Immature natural killer cell (primary cell): ENCODE results near the gene RALGPS1. TPM values are rescaled to one million over a fixed set of nuclear protein-coding genes. Genes with fewer than 3 reads are reported as not detected.

Source experiments
- DNase-seq, 3 donors: peaks; one replicate each; pipeline ENCODE4 v3.0.0; 2022; ENCODE audit warnings: mixed read lengths in 1 of 3
- H3K27ac Mint-ChIP-seq, 6 donors: one replicate each; pipeline ENCODE4 v1.8.0; 2020; ENCODE audit warnings: mixed read lengths in 6 of 6, mild to moderate bottlenecking in 5 of 6, inconsistent platforms in 4 of 6, moderate library complexity in 3 of 6
- H3K27me3 Mint-ChIP-seq, 3 donors: one replicate each; pipeline ENCODE4 v1.8.0; 2020 to 2021; ENCODE audit warnings: low read depth in 3 of 3, mild to moderate bottlenecking in 3 of 3, mixed read lengths in 3 of 3, moderate library complexity in 3 of 3, inconsistent platforms in 1 of 3
- H3K36me3 Mint-ChIP-seq, 3 donors: one replicate each; pipeline ENCODE4 v1.8.0; 2020; ENCODE audit warnings: mixed read lengths in 3 of 3, inconsistent platforms in 2 of 3, mild to moderate bottlenecking in 2 of 3
- H3K4me1 Mint-ChIP-seq, 2 donors: one replicate each; pipeline ENCODE4 v1.8.0; 2020; ENCODE audit warnings: inconsistent platforms in 2 of 2, mild to moderate bottlenecking in 2 of 2, mixed read lengths in 2 of 2, moderate library complexity in 1 of 2
- H3K4me3 Mint-ChIP-seq, 5 donors: one replicate each; pipeline ENCODE4 v1.8.0; 2020; ENCODE audit warnings: mild to moderate bottlenecking in 5 of 5, mixed read lengths in 5 of 5, inconsistent platforms in 3 of 5, moderate library complexity in 3 of 5
- H3K9me3 Mint-ChIP-seq, 6 donors: one replicate each; pipeline ENCODE4 v1.8.0; 2020; ENCODE audit warnings: mild to moderate bottlenecking in 6 of 6, mixed read lengths in 6 of 6, inconsistent platforms in 4 of 6, moderate library complexity in 3 of 6
- polyA plus RNA-seq, 3 donors: library from polyadenylated mRNA; unstranded; fragments of 300-500 nt; fragmentation: Illumina TruSeq; gene quantifications; one replicate each; pipeline ENCODE4 v1.2.3, GENCODE V29; 2021

RALGPS1 gene, protein sequence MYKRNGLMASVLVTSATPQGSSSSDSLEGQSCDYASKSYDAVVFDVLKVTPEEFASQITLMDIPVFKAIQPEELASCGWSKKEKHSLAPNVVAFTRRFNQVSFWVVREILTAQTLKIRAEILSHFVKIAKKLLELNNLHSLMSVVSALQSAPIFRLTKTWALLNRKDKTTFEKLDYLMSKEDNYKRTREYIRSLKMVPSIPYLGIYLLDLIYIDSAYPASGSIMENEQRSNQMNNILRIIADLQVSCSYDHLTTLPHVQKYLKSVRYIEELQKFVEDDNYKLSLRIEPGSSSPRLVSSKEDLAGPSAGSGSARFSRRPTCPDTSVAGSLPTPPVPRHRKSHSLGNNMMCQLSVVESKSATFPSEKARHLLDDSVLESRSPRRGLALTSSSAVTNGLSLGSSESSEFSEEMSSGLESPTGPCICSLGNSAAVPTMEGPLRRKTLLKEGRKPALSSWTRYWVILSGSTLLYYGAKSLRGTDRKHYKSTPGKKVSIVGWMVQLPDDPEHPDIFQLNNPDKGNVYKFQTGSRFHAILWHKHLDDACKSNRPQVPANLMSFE
- polyA plus RNA-seq = 1 to 10 TPM; 2.6 to 3.4 (median 2.9) TPM

DNA sequence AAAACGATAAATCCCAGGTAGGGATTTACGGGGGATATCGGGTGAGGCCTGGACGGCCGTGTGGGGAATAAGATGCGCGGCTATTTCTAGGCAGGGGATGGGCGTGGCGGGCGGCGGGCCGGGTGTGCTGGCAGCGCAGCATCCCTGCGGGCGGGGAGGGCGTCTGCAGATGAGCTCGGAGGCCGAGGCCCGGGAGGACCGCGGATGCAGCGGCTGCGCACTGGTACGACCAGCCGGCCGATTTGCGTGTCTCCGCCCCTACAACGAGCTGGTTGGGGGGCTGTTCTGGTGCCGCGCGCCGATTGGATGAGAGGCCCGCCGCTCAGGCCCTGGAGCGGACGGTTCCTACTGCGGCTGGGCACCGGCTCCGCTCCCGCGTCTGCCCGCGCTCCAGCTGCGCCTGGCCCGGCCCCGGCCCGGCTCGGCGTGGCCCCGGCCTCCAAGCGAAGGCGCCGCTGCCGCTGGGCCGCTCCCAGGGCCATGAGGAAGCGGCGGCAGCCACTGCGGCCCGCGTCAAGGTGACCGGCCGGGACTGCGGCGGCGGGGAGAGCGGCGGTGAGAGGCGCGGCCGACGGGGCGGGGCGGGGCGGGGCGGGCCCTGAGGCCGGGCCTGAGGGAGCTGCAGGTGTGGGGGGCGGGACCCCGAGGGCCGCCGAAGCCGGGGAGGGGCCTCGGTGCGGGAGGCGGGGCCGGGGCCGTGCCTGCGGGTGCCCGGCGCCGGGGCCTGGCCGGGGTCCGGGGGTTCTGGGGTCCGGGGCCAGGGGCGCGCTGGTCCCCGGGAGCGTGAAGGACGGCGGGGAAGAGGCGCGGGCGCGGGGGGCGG is at the start of gene RALGPS1:
TSS of gene RALGPS1 (plus strand) at position 325 of the 823 bp plus-strand sequence. CDS start 47,508 bp downstream, outside the sequence.
- peaks cover 0 to 4% (median 0%) of the 10 kb centered on the region in 3 donors for H3K36me3 Mint-ChIP-seq
- H3K4me1 Mint-ChIP-seq = peaks cover 10 to 11% of the 10 kb centered on the region in 2 donors
- H3K9me3 Mint-ChIP-seq = peaks cover 0 to 3% (median 0%) of the 10 kb centered on the region in 6 donors
- peak; percentile 91 to 93 (median 92) for DNase-seq
- H3K4me3 Mint-ChIP-seq = peak within 1 kb of the TSS; percentile 79 to 84 (median 81)
- H3K27me3 Mint-ChIP-seq = peaks cover 0 to 16% (median 4%) of the 10 kb centered on the region in 3 donors
- H3K27ac Mint-ChIP-seq = peak within 1 kb of the TSS in 5 of 6 donors; percentile 42 to 73 (median 64)

DNA sequence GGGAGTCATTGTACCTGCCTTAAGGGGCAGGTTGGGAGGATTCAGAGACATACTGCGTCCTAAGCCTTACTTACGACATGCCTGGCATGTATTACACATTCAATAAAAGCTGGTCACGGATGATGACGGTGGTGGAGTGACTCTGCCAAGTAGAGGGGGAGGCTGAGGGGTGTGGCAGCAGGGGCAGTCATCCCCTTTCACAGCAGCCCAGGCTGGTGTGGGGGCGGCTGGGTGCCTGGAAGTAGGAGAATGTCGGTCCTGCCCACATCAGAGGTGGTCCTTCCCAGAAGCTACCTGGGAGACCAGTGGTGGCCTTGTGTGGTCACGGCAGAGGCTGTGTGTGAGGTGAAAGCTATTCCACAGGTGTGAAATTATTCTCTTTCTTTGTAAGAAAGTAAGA is 45.2 kb upstream of the RALGPS1 start:
- DNase-seq = no peak
- Mint-ChIP-seq H3K4me1 (peaks cover 26 to 64% of the 10 kb centered on the region in 2 donors), H3K27me3 (peaks cover 0 to 2% (median 0%) of the 10 kb centered on the region in 3 donors), H3K36me3 (peaks cover 0 to 15% (median 7%) of the 10 kb centered on the region in 3 donors), H3K27ac (no peak overlapping the region), H3K4me3 (no peak overlapping the region), H3K9me3 (no peaks in the 10 kb centered on the region)

DNA sequence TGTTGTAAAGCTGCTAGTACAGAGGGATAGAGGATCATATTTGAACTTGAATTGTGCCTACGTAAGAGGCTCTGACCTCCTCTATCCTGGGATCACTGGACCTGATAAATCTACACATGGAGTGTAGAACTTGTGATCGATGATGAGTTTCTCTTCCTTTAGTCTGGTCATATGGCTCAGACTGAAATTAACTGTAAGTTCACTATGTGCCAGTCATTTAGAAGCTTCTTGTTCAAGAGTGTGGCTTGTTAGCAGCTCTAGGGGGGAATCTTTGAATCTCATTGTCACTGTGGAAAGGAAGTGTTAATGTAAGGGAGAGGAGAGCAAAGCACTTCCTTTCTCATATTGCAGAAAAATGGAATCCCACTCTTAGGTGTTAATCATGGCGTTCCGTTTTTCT is 42.1 kb upstream of the RALGPS1 start:
- Mint-ChIP-seq H3K27ac (peak overlapping the region in 4 of 6 donors; percentile 19 to 61 (median 38)), H3K36me3 (no peaks in the 10 kb centered on the region), H3K27me3 (peaks cover 0 to 2% (median 0%) of the 10 kb centered on the region in 3 donors), H3K4me3 (no peak overlapping the region), H3K9me3 (no peaks in the 10 kb centered on the region), H3K4me1 (peaks cover 40 to 70% of the 10 kb centered on the region in 2 donors)
- DNase-seq = no peak

DNA sequence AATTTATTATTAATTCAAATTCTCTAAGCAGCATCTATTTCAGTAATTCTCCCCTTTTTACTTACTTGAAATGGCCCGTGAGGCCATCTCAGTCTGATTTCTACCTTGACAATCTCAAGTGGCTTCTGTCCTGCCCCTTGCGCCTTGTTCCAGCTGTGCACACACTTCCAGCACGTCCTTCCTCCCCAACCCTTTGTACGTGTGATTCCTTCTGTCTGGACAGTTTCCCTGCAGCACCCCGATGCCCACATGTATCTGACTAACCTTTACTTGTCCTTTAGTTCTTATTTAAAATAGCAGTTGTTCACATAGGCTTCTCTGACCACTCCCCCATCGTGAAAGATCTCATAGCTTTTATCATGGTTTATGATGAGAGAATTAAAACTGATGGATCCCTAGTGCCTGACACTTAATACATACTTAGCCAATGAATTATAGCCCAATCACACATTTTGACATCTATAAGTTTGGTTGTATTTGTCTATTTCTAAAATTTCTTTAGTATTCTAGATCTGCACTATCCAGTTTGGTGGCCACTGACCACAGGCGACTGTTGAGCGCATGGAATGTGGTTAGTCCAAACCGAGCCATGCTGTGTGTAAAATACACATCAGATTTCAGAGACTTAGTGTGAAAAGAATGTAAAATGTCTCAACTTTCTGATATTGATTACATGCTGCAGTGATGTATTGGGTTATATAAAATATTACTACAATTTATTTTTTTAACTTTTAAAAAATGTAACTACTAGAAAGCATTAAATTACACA is 39.9 kb upstream of the RALGPS1 start:
- Mint-ChIP-seq H3K27me3 (peaks cover 0 to 2% (median 2%) of the 10 kb centered on the region in 3 donors), H3K9me3 (no peaks in the 10 kb centered on the region), H3K27ac (peak overlapping the region in 3 of 6 donors; percentile 12 to 64 (median 36)), H3K36me3 (peaks cover 4 to 9% (median 7%) of the 10 kb centered on the region in 3 donors), H3K4me3 (no peak overlapping the region), H3K4me1 (peaks cover 43 to 70% of the 10 kb centered on the region in 2 donors)
- DNase-seq = no peak

DNA sequence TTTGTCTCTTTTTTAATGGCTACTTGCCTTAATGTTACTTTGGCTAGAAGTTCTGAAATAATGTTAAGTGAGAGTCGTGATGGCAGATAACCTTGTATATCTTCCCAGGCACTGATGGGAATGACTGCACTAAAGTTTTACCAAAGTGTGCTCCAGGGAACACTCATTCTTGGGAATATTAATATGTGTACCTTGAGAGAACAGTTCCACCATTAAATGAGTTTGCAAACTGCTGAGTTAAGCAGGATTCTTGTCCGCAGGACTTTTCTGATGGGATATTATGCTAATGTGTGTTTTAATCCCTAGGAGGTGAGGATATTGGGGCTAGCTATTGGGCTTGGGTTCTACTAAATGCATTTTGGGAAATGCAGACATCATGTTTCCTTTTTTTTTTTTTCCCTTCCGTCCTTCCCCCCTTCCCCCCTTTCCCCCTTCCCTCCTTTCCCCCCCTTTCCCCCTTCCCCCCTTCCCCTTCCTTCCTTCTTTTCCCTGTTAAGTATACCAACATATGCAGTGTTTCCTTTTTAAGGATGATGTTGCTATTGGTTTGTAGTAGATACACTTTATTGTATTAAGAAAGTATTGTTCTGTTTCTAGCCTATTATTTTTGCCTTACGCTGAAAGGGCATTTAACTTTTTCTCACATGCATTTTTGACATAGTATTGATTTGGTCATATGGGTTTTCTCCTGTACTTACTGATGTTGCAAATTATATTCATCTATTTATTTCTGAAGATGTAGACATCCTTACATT is 38.6 kb upstream of the RALGPS1 start:
- H3K27ac Mint-ChIP-seq = peak overlapping the region; percentile 17 to 91 (median 68)
- no peak for DNase-seq
- no peak overlapping the region for H3K4me3 Mint-ChIP-seq
- H3K4me1 Mint-ChIP-seq = peaks cover 45 to 64% of the 10 kb centered on the region in 2 donors
- peaks cover 4 to 21% (median 10%) of the 10 kb centered on the region in 3 donors for H3K36me3 Mint-ChIP-seq
- no peaks in the 10 kb centered on the region for H3K9me3 Mint-ChIP-seq
- peaks cover 0 to 2% (median 2%) of the 10 kb centered on the region in 3 donors for H3K27me3 Mint-ChIP-seq

GRCh38 chr9:126876531-126876930 is 38.1 kb upstream of the RALGPS1 start:
- no peak for DNase-seq
- H3K4me3 Mint-ChIP-seq = no peak overlapping the region
- peaks cover 0 to 2% (median 2%) of the 10 kb centered on the region in 3 donors for H3K27me3 Mint-ChIP-seq
- H3K27ac Mint-ChIP-seq = peak overlapping the region; percentile 47 to 91 (median 84)
- no peaks in the 10 kb centered on the region for H3K9me3 Mint-ChIP-seq
- peaks cover 45 to 64% of the 10 kb centered on the region in 2 donors for H3K4me1 Mint-ChIP-seq
- H3K36me3 Mint-ChIP-seq = peaks cover 4 to 24% (median 12%) of the 10 kb centered on the region in 3 donors

- Mint-ChIP-seq H3K4me3 (peak overlapping the region; percentile 36 to 71 (median 58)), H3K36me3 (peaks cover 4 to 32% (median 12%) of the 10 kb centered on the region in 3 donors), H3K27me3 (peaks cover 0 to 2% (median 2%) of the 10 kb centered on the region in 3 donors), H3K4me1 (peaks cover 45 to 63% of the 10 kb centered on the region in 2 donors), H3K27ac (peak overlapping the region; percentile 47 to 86 (median 82)), H3K9me3 (no peaks in the 10 kb centered on the region)
- DNase-seq = peak; percentile 38 to 54 (median 40)
Measured at GRCh38 chr9:126877418-126877817, 37.2 kb upstream of the RALGPS1 start.

- no peaks in the 10 kb centered on the region for H3K9me3 Mint-ChIP-seq
- peaks cover 0 to 2% (median 2%) of the 10 kb centered on the region in 3 donors for H3K27me3 Mint-ChIP-seq
- H3K4me1 Mint-ChIP-seq = peaks cover 37 to 54% of the 10 kb centered on the region in 2 donors
- no peak for DNase-seq
- H3K27ac Mint-ChIP-seq = no peak overlapping the region
- no peak overlapping the region for H3K4me3 Mint-ChIP-seq
- H3K36me3 Mint-ChIP-seq = peaks cover 4 to 35% (median 19%) of the 10 kb centered on the region in 3 donors
Measured at GRCh38 chr9:126879288-126879687, 35.3 kb upstream of the RALGPS1 start.

DNA sequence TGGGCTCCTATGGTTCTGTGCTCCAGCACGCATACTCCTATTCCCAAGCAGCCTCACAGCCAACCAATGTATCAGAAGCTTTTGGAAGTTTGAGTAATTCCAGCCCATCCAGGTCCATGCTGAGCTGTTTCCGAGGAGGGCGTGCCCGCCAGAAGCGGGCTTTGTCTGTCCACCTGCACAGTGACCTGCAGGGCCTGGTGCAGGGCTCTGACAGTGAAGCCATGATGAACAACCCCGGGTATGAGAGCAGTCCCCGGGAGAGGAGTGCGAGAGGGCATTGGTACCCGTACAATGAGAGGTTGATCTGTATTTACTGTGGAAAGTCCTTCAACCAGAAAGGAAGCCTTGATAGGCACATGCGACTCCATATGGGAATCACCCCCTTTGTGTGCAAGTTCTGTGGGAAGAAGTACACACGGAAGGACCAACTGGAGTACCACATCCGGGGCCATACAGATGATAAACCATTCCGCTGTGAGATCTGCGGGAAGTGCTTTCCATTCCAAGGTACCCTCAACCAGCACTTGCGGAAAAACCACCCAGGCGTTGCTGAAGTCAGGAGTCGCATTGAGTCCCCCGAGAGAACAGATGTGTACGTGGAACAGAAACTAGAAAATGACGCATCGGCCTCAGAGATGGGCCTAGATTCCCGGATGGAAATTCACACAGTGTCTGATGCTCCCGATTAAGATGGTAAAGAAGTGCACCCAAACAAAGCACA is 34.2 kb upstream of the RALGPS1 start:
- Mint-ChIP-seq H3K27me3 (peaks cover 0 to 2% (median 2%) of the 10 kb centered on the region in 3 donors), H3K4me3 (no peak overlapping the region), H3K27ac (no peak overlapping the region), H3K4me1 (peaks cover 36 to 45% of the 10 kb centered on the region in 2 donors), H3K9me3 (no peaks in the 10 kb centered on the region), H3K36me3 (peaks cover 4 to 35% (median 19%) of the 10 kb centered on the region in 3 donors)
- no peak for DNase-seq

DNA sequence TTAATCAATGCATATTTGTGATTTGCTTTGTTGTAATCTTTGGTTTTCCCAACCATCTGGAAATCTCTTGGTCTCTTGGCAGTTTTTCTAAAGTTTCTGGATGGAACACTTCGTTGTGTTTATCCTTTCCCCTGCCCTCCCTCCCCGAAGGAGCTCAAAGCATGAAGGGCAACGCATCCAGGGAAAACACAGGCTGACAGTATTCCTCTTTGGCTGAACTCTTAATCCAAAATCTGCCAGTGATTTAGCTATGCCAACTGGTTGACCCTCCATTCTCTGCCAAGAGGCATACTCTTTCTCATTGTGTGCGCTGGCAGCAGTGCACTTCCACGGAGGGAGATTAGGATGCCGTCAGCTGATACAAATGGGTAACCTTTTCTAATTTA is 33.6 kb upstream of the RALGPS1 start:
- Mint-ChIP-seq H3K27me3 (peaks cover 0 to 2% (median 2%) of the 10 kb centered on the region in 3 donors), H3K27ac (no peak overlapping the region), H3K4me3 (no peak overlapping the region), H3K9me3 (no peaks in the 10 kb centered on the region), H3K4me1 (peaks cover 32 to 39% of the 10 kb centered on the region in 2 donors), H3K36me3 (peaks cover 4 to 35% (median 19%) of the 10 kb centered on the region in 3 donors)
- DNase-seq = no peak

- H3K9me3 Mint-ChIP-seq = no peaks in the 10 kb centered on the region
Measured at GRCh38 chr9:126882746-126883145, 31.8 kb upstream of the RALGPS1 start.

GRCh38 chr9:126883636-126884035 is 30.9 kb upstream of the RALGPS1 start:
- no peaks in the 10 kb centered on the region for H3K9me3 Mint-ChIP-seq
- H3K27me3 Mint-ChIP-seq = no peaks in the 10 kb centered on the region
- H3K27ac Mint-ChIP-seq = no peak overlapping the region

More at GRCh38 chr9:126882746-126883145, 31.8 kb upstream of the RALGPS1 start:
- no peak for DNase-seq
- Mint-ChIP-seq H3K27ac (no peak overlapping the region), H3K36me3 (peaks cover 4 to 35% (median 19%) of the 10 kb centered on the region in 3 donors), H3K27me3 (peaks cover 0 to under 1% (median 0%) of the 10 kb centered on the region in 3 donors), H3K4me3 (no peak overlapping the region), H3K4me1 (peaks cover 17 to 21% of the 10 kb centered on the region in 2 donors)

More at GRCh38 chr9:126883636-126884035, 30.9 kb upstream of the RALGPS1 start:
- H3K4me3 Mint-ChIP-seq = no peak overlapping the region
- peaks cover 11 to 12% of the 10 kb centered on the region in 2 donors for H3K4me1 Mint-ChIP-seq
- peaks cover 4 to 35% (median 19%) of the 10 kb centered on the region in 3 donors for H3K36me3 Mint-ChIP-seq
- DNase-seq = no peak
